Psoas muscle (tissue), 8 donors: Measurements from ENCODE around the gene PDILT. TPM values are rescaled to one million over a fixed set of nuclear protein-coding genes. Genes with fewer than 3 reads are reported as not detected.

ENCODE experiments used
- ATAC-seq, 4 donors: fragments of 200-7000 bp; cut with Tn5 transposase; one replicate each; pipeline ENCODE4 v1.9.1; 2020; ENCODE audit warnings: moderate library complexity in 3 of 4, mild to moderate bottlenecking in 2 of 4
- DNase-seq, 2 donors: peaks; one replicate each; pipeline ENCODE4 v3.0.0-alpha.2; 2020
- H3K27ac ChIP-seq: fragments of 200-600 bp; one replicate; pipeline ENCODE4 v1.8.0; 2022
- H3K27me3 ChIP-seq, 3 donors: fragments of 200-600 bp in 1 of 3; one replicate each; pipeline versions ENCODE4 v1.6.1 to v1.8.0; 2013 to 2022; ENCODE audit warnings: low read length in 2 of 3, mild to moderate bottlenecking in 2 of 3, moderate library complexity in 1 of 3; ENCODE audit not compliant: insufficient read depth in 3 of 3
- H3K36me3 ChIP-seq, 2 donors: fragments of 200-600 bp in 1 of 2; one replicate each; pipeline versions ENCODE4 v1.6.1 to v1.8.0; 2013 to 2022; ENCODE audit warnings: low read depth in 1 of 2, mild to moderate bottlenecking in 1 of 2, moderate library complexity in 1 of 2; ENCODE audit not compliant: insufficient read depth in 1 of 2
- H3K4me1 ChIP-seq: fragments of 200-600 bp; one replicate; pipeline ENCODE4 v1.8.0; 2022
- H3K4me3 ChIP-seq: fragments of 200-600 bp; one replicate; pipeline ENCODE4 v1.8.0; 2022; ENCODE audit warnings: mild to moderate bottlenecking
- H3K9me3 ChIP-seq: fragments of 200-600 bp; one replicate; pipeline ENCODE4 v1.8.0; 2022
- WGBS, 3 donors: extraction: QIAGEN DNeasy Blood & Tissue Kit; methylation state at CpG; one replicate each; pipeline versions ENCODE4 v1.1.6 to v1.1.7; 2013; 5-methylcytosine and 5-hydroxymethylcytosine counted together
- intact Hi-C, 2 donors: fragments of 100-400 bp; cut with DNase I; formaldehyde crosslinking; loops; one replicate each; pipeline versions ENCODE4 v1.11.0 to v1.14.2; 2022
- polyA plus RNA-seq, 3 donors: library from polyadenylated mRNA; stranded (reverse); fragments of 200-250 nt; gene quantifications; one replicate each; pipeline ENCODE4 v1.2.3, GENCODE V29; 2013
- total RNA-seq, 4 donors: library from RNA; stranded (reverse); fragmentation: NEBNext Ultra II Directional in 2 of 4; extraction: Animal tissue kit (Norgen Biotek cat#: 25700) in 2 of 4; gene quantifications; one replicate each; pipeline versions ENCODE4 v1.2.1 to v1.2.4, GENCODE V29; 2021 to 2023
- TF ChIP-seq, protein P1 (sequence below): fragments of 200-600 bp; IDR thresholded peaks from one replicate; pipeline ENCODE4 v1.8.0; 2022; ENCODE audit warnings: antibody characterized with exemption
- donor health status: healthy with polysubstance abuse.
- donor health status: DM: no; HTN: no; CAD: no; lungs with moderate emphysema.
- donor health status: Bipolar disorder and iron deficiency.
- donor health status: healthy.
- donor health status: DM: yes; HTN: yes; CAD: no.
- donor health status: DM: no; HTN: no; CAD: no.
- donor health status: DM: no; HTN: no; CAD: no.
- donor health status: DM: yes; HTN: yes; CAD: no.

PDILT gene
- total and polyA plus RNA-seq, 7 donors = not detected

DNA sequence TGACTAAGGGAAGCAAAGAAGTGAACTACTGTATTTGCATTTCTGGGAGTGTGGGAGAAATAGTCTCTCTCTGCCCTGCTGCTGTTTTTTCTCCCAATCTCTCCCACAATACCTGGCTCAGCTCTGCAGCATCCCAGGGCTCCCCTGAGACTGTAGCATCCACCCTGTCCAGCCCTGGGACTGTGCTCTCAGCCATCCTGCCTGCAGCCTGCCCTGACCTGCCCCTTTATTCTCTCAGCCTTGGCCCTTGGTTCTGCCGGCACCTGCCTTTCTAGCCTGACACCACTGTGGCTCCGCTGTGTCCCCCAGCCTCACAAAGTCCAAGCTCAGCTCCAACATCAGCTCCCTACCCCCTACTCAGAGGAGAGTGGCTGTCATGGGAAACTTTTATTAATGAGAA, 1.9 kb downstream of the PDILT start:
- DNase-seq = no peak
- Histone ChIP-seq H3K27me3 (no peaks in the 10 kb centered on the region), H3K9me3 (no peaks in the 10 kb centered on the region), H3K4me3 (no peak overlapping the region), H3K4me1 (no peaks in the 10 kb centered on the region), H3K27ac (no peak overlapping the region), H3K36me3 (no peaks in the 10 kb centered on the region)
- intact Hi-C loops = loop anchor here in 1 of 2 donors (2.0 kb wide), 1 partner anchor 14 kb away; no protein-coding TSS in a partner anchor
- 86 to 97% (median 92%) methylated on average over 2 of the region's 2 CpGs for WGBS, 3 donors
- ATAC-seq = no peak
- TF ChIP-seq, protein P1, sequence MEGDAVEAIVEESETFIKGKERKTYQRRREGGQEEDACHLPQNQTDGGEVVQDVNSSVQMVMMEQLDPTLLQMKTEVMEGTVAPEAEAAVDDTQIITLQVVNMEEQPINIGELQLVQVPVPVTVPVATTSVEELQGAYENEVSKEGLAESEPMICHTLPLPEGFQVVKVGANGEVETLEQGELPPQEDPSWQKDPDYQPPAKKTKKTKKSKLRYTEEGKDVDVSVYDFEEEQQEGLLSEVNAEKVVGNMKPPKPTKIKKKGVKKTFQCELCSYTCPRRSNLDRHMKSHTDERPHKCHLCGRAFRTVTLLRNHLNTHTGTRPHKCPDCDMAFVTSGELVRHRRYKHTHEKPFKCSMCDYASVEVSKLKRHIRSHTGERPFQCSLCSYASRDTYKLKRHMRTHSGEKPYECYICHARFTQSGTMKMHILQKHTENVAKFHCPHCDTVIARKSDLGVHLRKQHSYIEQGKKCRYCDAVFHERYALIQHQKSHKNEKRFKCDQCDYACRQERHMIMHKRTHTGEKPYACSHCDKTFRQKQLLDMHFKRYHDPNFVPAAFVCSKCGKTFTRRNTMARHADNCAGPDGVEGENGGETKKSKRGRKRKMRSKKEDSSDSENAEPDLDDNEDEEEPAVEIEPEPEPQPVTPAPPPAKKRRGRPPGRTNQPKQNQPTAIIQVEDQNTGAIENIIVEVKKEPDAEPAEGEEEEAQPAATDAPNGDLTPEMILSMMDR = no peak

DNA sequence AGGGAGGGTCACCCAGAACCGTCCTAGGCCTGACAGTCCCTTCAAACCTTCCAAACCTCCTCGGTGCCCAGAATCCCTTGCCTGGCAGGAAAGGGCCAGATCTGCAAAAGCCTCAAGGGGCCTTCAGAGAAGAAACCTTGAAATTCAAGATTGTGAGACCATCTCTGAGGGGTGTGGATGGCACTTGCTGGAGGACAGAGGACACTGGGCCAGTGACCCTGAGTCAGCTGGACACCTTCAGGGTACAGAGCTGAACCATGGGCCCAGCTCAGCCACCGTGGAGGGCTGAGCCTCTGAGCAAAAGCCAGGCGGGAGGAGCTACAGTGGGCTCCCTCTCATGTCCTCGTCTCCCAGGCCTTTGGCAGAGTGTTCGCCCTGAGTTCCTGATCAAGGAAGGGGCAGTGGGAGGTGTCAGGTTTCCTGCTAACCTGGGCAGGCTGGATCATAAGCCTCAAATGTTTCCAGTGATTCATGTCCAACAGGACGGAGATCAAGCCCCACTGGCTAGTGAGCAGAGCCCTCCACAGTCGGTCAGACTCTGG, 3.0 kb downstream of the PDILT start:
- Histone ChIP-seq H3K27ac (no peak overlapping the region), H3K36me3 (no peaks in the 10 kb centered on the region), H3K27me3 (no peaks in the 10 kb centered on the region), H3K9me3 (no peaks in the 10 kb centered on the region), H3K4me3 (no peak overlapping the region), H3K4me1 (no peaks in the 10 kb centered on the region)
- WGBS, 3 donors = 35 to 49% (median 43%) methylated on average over 8 of the region's 8 CpGs
- TF ChIP-seq, protein P1 = no peak
- DNase-seq (no peak), ATAC-seq (peak in 1 of 4 donors; percentile 30)
- intact Hi-C loops = loop anchor here in 1 of 2 donors (2.0 kb wide), 1 partner anchor 13 kb away; no protein-coding TSS in a partner anchor

DNA sequence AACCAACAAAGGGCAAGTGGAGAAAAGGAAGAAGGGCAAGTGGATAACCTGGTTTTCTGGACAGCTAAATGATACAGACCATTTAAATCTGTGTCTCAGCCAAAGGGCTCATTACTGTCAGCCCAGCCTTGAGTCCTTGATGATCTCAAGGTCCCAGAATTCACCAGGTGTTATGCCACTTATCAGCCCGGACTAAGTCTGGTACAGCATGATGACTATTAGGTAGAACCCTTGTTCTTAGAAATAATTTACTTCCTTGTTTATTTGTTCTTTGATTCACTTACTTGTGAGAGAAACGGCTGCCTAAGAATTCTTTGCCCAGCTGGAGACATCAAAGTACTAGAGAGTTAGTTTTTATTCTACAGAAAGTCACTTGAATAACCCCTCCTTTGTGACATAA, 3.5 kb downstream of the PDILT start:
- H3K27me3 ChIP-seq = no peaks in the 10 kb centered on the region
- H3K36me3 ChIP-seq = no peaks in the 10 kb centered on the region
- 53 to 71% (median 64%) methylated on average over 2 of the region's 2 CpGs for WGBS, 3 donors
- TF ChIP-seq, protein P1 = no peak
- no peak overlapping the region for H3K4me3 ChIP-seq
- no peak overlapping the region for H3K27ac ChIP-seq
- ATAC-seq (no peak), DNase-seq (no peak)
- intact Hi-C loops = no loop called here
- H3K9me3 ChIP-seq = no peaks in the 10 kb centered on the region
- H3K4me1 ChIP-seq = no peaks in the 10 kb centered on the region

DNA sequence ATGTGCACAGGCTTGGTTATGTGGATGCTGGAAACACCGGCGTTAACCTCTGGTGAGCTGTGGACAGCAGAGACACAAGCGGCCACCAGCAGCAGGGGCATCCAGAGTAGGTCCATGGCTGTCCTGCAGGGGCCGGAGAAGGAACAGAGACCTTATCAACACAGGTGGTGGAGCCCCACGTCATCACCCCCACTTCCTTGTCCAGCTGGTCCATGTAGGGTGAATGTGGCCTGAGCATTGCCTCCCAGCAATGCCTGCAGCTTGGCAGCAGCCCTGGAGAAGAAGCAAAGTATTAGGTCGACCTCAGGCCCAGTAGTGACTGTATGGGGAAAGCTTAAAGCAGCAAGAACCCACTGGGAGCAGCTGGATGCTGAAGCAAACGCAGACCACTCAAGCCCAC, 5.4 kb downstream of the PDILT start:
- Histone ChIP-seq H3K27me3 (no peaks in the 10 kb centered on the region), H3K9me3 (no peaks in the 10 kb centered on the region), H3K4me1 (no peaks in the 10 kb centered on the region), H3K4me3 (no peak overlapping the region), H3K36me3 (no peaks in the 10 kb centered on the region), H3K27ac (no peak overlapping the region)
- intact Hi-C loops = no loop called here
- WGBS, 3 donors = 69 to 75% (median 70%) methylated on average over 7 of the region's 7 CpGs
- TF ChIP-seq, protein P1 = no peak
- no peak for ATAC-seq
- DNase-seq = no peak

DNA sequence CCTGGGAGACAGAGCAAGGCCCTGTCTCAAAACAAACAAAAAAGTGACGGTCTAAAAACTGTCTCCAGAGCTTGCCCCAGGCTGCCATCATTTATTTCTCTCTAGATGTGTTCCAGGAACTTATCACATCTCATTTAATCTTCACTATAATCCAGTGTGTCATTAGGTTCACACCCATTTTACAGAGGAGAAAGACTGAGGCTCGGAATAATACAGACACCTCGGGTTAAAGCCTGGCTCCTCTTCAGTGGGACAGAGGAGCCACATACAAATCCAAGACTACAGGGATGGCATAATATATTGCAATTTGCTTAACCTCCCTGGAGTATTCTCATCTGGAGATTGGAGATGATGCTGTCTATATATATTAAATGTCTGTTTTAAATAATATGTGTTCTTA, 5.9 kb downstream of the PDILT start:
- DNase-seq (no peak), ATAC-seq (no peak)
- 79 to 84% (median 82%) methylated on average over 3 of the region's 3 CpGs for WGBS, 3 donors
- intact Hi-C loops = no loop called here
- TF ChIP-seq, protein P1 = no peak
- H3K4me1 ChIP-seq = no peaks in the 10 kb centered on the region
- H3K36me3 ChIP-seq = no peaks in the 10 kb centered on the region
- H3K9me3 ChIP-seq = no peaks in the 10 kb centered on the region
- H3K4me3 ChIP-seq = no peak overlapping the region
- no peak overlapping the region for H3K27ac ChIP-seq
- H3K27me3 ChIP-seq = no peaks in the 10 kb centered on the region
